ENCODE results near the gene ALDH1A3.

DNA sequence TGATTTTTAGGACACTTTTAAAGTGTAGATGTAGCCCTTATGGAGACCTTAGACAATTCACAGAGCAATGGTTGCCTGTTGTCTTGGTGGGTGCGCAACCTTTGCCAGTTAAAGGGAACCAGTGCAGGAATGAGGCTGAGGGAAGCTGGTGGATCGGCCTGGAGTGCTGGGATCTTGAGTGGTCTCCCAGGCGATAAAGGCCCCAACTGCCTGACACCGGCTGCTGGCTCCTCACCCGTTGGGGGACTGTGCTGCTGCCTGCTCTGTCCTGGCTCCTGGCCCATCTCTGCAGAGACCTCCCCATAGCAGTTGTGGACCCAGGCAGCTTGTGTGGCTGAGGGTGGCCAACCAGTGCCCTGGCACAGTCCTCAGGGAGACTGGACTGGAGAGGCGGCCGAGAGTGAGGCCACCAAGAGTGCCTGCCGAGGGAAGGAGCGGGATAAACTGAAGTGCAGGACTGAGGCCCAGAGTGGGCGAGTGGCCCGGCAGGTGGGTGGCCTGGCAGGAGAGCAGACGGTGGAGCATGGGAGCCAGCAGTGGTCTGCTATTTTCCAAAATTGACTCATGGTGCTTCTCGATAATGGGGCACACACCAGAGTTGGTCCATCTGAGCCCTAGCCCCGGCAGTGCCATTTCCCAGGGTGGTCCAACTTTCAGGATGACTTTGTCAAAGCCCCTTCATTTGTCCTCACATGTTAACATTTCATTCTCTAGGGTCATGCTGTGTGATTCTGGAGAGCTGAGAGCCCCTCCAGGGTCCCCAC is 2.1 kb downstream of the ALDH1A3 start:
- TF ChIP-seq, protein P1, sequence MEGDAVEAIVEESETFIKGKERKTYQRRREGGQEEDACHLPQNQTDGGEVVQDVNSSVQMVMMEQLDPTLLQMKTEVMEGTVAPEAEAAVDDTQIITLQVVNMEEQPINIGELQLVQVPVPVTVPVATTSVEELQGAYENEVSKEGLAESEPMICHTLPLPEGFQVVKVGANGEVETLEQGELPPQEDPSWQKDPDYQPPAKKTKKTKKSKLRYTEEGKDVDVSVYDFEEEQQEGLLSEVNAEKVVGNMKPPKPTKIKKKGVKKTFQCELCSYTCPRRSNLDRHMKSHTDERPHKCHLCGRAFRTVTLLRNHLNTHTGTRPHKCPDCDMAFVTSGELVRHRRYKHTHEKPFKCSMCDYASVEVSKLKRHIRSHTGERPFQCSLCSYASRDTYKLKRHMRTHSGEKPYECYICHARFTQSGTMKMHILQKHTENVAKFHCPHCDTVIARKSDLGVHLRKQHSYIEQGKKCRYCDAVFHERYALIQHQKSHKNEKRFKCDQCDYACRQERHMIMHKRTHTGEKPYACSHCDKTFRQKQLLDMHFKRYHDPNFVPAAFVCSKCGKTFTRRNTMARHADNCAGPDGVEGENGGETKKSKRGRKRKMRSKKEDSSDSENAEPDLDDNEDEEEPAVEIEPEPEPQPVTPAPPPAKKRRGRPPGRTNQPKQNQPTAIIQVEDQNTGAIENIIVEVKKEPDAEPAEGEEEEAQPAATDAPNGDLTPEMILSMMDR (IDR thresholded peaks at IDR 0.05): no peak
- TF ChIP-seq POLR2A (IDR thresholded peaks at IDR 0.05): no peak
- TF ChIP-seq POLR2AphosphoS5 (IDR thresholded peaks at IDR 0.05): no peak
- TF ChIP-seq EP300 (IDR thresholded peaks at IDR 0.05): no peak

All from stomach (tissue), 4 donors.